Breast epithelium (tissue), 3 donors: ENCODE measurements around the gene CYP27C1.

Experiments
- CTCF ChIP-seq, 3 donors: fragments of 450-650 bp; IDR thresholded peaks; one replicate each; pipeline ENCODE4 v1.5.1; 2016 to 2017; ENCODE audit warnings: antibody characterized with exemption in 3 of 3, mild to moderate bottlenecking in 3 of 3, moderate library complexity in 3 of 3
- POLR2AphosphoS5 ChIP-seq, 3 donors: sonication (generic); formaldehyde crosslinking; IDR thresholded peaks; one replicate each; pipeline ENCODE4 v1.6.1; 2017; ENCODE audit warnings: antibody characterized with exemption in 3 of 3

- TF ChIP-seq CTCF (IDR thresholded peaks at IDR 0.05) (no peak), POLR2AphosphoS5 (IDR thresholded peaks at IDR 0.05) (no peak)
These were observed 39.3 kb upstream of the CYP27C1 start for GRCh38 chr2:127259355-127259754.
